Bronchial epithelial cell (primary cell): ENCODE data around the gene RET. TPM values are rescaled to one million over a fixed set of nuclear protein-coding genes. Genes with fewer than 3 reads are reported as not detected.

Source experiments
- DNase-seq: peaks from one replicate; pipeline ENCODE4 v3.0.0-alpha.2; 2010; ENCODE audit warnings: low read depth
- FAIRE-seq: peaks from 2 replicates; lab custom pipeline; 2011; peaks lifted over from hg19 to GRCh38; lab: Jason Lieb, UNC
- H3K27me3 ChIP-seq: 2 replicates; pipeline ENCODE4 v1.5.1; 2011; ENCODE audit warnings: low read length; ENCODE audit not compliant: control insufficient read depth, insufficient read depth
- H3K36me3 ChIP-seq: 2 replicates; pipeline ENCODE4 v1.5.1; 2011; ENCODE audit warnings: low read length; ENCODE audit not compliant: control insufficient read depth, insufficient read depth
- H3K4me3 ChIP-seq: 2 replicates; pipeline ENCODE4 v1.5.1; 2011; ENCODE audit warnings: mild to moderate bottlenecking, low read depth, low read length, control low read depth
- CTCF ChIP-seq: IDR thresholded peaks from 2 replicates; pipeline ENCODE4 v1.5.1; 2011; ENCODE audit warnings: mild to moderate bottlenecking, moderate library complexity, low read length, control low read depth, inconsistent platforms; ENCODE audit not compliant: insufficient read depth, severe bottlenecking
- total RNA-seq: library from RNA; depleted of rRNA; stranded (reverse); fragments of >200 nt; gene quantifications from 2 replicates; pipeline ENCODE4 v1.2.1, GENCODE V29; 2014

Gene RET
- total RNA-seq, 1 donor from 2014 or later, result 0.53 TPM

DNA sequence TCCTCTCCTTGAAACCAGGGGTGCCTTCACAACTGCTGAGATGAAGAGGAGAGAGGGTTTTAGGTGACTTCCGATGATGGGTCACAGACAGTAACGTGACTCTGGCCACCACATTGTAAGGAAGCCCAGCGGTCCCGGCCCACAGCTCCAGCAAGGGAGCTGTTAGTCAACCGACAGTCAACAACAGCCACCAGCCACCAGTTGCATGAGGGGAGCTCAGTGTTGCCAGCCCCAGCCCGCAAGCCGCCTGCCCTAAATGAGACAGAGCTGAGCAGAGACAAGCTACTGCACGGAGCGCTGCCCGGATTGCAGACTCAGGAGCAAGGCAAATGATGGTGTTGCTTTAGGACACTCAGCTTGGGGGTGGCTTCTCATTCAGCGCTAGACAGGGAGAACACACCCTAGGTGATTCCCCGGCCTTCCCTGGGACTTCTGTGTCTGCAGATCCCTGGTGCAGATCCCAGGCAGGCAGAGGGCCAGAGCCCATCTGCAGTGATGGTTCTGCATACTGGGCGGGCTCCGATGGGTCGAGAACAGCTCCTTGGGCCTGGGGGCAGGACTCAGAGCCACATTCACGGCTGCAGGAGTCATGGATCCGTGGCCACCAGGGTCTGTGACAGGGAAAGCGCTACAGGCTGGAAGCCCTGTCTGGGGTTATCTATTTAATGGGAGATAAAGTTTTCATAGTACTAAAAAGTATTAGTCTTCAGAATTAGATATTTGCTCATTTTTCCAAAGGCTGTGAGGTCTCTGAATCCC, 14.3 kb upstream of the RET start:
- Histone ChIP-seq H3K36me3 (no peaks in the 10 kb centered on the region), H3K27me3 (no peaks in the 10 kb centered on the region), H3K4me3 (no peak overlapping the region)
- DNase-seq (no peak), FAIRE-seq (no peak)
- TF ChIP-seq CTCF, result no peak

DNA sequence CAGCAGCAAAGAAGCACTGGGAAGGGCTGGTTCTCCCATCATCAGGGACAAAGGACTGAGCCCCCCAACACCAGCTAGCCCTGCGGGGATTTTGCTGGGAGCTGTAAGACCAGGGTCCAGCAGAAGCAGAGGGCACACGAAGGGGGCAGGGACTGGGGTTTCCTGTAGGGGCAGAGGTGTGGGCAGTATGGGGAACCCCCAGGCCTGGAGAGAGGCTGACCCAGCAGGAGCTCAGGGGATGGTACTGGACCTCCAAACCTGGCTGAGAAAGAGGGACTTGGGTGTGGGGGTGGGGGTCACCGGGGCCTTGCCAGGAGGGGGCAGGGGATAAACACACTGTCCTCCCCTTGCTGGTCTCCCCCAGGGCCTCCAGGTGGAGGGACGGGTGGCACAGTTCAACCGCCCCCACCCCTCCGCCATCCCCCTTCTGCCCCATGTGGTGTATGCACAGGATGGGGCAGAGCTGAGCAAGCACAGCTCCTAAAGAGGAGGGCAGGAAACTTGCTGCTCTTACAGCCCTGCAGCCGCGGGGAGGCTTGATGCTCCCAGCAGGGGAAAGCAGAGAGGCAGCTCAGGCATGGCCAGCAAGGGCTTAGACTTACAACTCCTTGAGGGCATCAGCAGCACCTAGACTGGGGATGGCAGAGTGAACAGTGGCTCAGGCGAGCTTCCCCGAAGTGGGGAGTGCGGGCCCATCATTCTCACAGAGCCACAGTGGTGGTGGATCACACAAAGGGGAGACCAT, 12.4 kb upstream of the RET start:
- Histone ChIP-seq H3K4me3 (no peak overlapping the region), H3K36me3 (no peaks in the 10 kb centered on the region), H3K27me3 (no peaks in the 10 kb centered on the region)
- no peak for TF ChIP-seq CTCF
- FAIRE-seq (no peak), DNase-seq (no peak)

- Histone ChIP-seq H3K27me3 (no peaks in the 10 kb centered on the region), H3K36me3 (no peaks in the 10 kb centered on the region), H3K4me3 (no peak overlapping the region)
- no peak for TF ChIP-seq CTCF
- DNase-seq (no peak), FAIRE-seq (no peak)
Observed at GRCh38 chr10:43065234-43065633, 11.6 kb upstream of the RET start.

GRCh38 chr10:43065761-43066160, 11.1 kb upstream of the RET start:
- H3K27me3 ChIP-seq, result no peaks in the 10 kb centered on the region
- FAIRE-seq (no peak), DNase-seq (no peak)
- TF ChIP-seq CTCF, result no peak
- H3K36me3 ChIP-seq, result no peaks in the 10 kb centered on the region
- no peak overlapping the region for H3K4me3 ChIP-seq

DNA sequence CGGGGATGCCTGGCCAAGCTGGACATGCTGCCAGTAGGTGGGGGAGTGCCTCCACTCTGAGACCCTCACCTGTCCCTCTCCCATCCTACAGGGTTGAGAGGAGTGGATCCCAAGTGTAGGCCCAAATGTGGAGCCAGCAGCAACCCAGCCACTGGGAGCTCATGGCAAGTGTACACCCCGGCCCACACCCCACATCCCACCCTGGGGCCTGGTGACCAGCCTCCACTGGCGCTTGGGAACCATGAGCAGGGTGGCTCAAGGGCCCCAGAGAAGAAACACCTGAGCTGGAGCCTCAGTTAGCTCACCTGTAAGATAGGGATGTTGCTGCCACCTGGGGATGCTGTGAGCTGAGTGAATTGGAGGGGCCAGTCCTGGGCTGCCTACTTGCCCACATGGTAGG, 10.4 kb upstream of the RET start:
- Histone ChIP-seq H3K4me3 (no peak overlapping the region), H3K27me3 (no peaks in the 10 kb centered on the region), H3K36me3 (no peaks in the 10 kb centered on the region)
- FAIRE-seq, result no peak
- TF ChIP-seq CTCF, result no peak
- DNase-seq, result no peak
